Measurements from ENCODE around the gene MFRP. TPM values are rescaled to one million over a fixed set of nuclear protein-coding genes. Genes with fewer than 3 reads are reported as not detected.
A peak's percentile ranks its signal among the peaks of the same experiment; 100 is the strongest.

Gene MFRP
- total RNA-seq, 1 donor from 2014 or later, result not detected

DNA sequence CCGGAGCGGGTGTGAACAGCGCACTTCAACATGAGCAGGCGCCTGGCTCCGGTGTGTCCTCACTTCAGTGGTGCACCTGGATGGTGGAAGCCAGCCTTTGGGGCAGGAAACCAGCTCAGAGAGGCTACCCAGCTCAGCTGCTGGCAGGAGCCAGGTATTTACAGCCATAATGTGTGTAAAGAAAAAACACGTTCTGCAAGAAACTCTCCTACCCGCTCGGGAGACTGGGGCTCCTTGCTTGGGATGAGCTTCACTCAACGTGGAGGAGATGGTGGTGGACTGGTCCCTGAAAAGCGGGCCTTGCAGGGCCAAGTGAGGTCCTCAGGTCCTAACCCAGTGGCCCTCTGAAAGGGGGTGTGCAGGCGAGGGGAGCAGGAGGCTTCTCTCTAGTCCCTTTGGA, 37.1 kb downstream of the MFRP start:
- H3K27ac Mint-ChIP-seq (ENCODE audit: unreplicated experiment), result peak overlapping the region; percentile 97
- no peak for DNase-seq (ENCODE audit: low read depth, low spot score)
- TF ChIP-seq, protein P1, sequence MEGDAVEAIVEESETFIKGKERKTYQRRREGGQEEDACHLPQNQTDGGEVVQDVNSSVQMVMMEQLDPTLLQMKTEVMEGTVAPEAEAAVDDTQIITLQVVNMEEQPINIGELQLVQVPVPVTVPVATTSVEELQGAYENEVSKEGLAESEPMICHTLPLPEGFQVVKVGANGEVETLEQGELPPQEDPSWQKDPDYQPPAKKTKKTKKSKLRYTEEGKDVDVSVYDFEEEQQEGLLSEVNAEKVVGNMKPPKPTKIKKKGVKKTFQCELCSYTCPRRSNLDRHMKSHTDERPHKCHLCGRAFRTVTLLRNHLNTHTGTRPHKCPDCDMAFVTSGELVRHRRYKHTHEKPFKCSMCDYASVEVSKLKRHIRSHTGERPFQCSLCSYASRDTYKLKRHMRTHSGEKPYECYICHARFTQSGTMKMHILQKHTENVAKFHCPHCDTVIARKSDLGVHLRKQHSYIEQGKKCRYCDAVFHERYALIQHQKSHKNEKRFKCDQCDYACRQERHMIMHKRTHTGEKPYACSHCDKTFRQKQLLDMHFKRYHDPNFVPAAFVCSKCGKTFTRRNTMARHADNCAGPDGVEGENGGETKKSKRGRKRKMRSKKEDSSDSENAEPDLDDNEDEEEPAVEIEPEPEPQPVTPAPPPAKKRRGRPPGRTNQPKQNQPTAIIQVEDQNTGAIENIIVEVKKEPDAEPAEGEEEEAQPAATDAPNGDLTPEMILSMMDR (conservative IDR thresholded peaks at IDR 0.05), result no peak
- H3K9me3 Mint-ChIP-seq, result no peaks in the 10 kb centered on the region
- peaks cover 3% of the 10 kb centered on the region for H3K36me3 Mint-ChIP-seq (ENCODE audit: low read depth)
- H3K4me3 Mint-ChIP-seq, result peak overlapping the region; percentile 68
- no peaks in the 10 kb centered on the region for H3K4me1 Mint-ChIP-seq
- H3K27me3 Mint-ChIP-seq (ENCODE audit: low read depth), result peaks cover 4% of the 10 kb centered on the region

- Mint-ChIP-seq H3K4me3 (no peak overlapping the region), H3K36me3 (ENCODE audit: low read depth) (peaks cover 3% of the 10 kb centered on the region)
Measured at GRCh38 chr11:119307974-119308373, 38.5 kb downstream of the MFRP start.

DNA sequence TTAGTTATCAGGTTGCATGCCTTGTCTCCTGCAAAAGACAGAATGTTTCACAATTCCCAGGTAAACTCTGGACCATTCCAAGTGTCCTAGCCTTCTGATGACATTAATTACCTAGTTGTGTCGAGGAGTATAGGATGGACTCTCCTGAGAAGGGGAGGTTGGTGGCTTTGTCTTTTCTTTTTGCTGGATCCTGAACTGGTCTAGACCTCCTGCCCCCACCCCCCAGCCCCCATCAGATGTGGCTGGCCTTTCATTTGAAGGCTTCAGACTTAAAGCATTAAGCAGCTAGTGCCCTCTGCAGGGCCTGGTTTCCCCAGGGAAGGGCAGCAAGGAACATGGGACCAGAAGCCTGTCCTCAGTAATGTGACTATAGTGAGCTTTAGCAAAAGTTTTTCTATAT, 39.3 kb downstream of the MFRP start:
- DNase-seq (ENCODE audit: low read depth, low spot score), result no peak
- Mint-ChIP-seq H3K4me3 (peak overlapping the region; percentile 15), H3K9me3 (no peaks in the 10 kb centered on the region), H3K27ac (ENCODE audit: unreplicated experiment) (no peak overlapping the region), H3K36me3 (ENCODE audit: low read depth) (peaks cover 3% of the 10 kb centered on the region), H3K27me3 (ENCODE audit: low read depth) (no peaks in the 10 kb centered on the region), H3K4me1 (no peaks in the 10 kb centered on the region)
- TF ChIP-seq, protein P1 (conservative IDR thresholded peaks at IDR 0.05), result no peak

More at GRCh38 chr11:119307974-119308373, 38.5 kb downstream of the MFRP start:
- H3K27me3 Mint-ChIP-seq (ENCODE audit: low read depth), result no peaks in the 10 kb centered on the region
- no peak for DNase-seq (ENCODE audit: low read depth, low spot score)
- TF ChIP-seq, protein P1 (conservative IDR thresholded peaks at IDR 0.05), result no peak
- H3K27ac Mint-ChIP-seq (ENCODE audit: unreplicated experiment), result no peak overlapping the region
- H3K4me1 Mint-ChIP-seq, result no peaks in the 10 kb centered on the region
- H3K9me3 Mint-ChIP-seq, result no peaks in the 10 kb centered on the region

GRCh38 chr11:119306373-119306890, 40.1 kb downstream of the MFRP start:
- DNase-seq (ENCODE audit: low read depth, low spot score), result no peak
- no peak overlapping the region for H3K27ac Mint-ChIP-seq (ENCODE audit: unreplicated experiment)
- peaks cover 3% of the 10 kb centered on the region for H3K36me3 Mint-ChIP-seq (ENCODE audit: low read depth)
- H3K4me3 Mint-ChIP-seq, result no peak overlapping the region
- no peaks in the 10 kb centered on the region for H3K27me3 Mint-ChIP-seq (ENCODE audit: low read depth)
- no peaks in the 10 kb centered on the region for H3K9me3 Mint-ChIP-seq
- TF ChIP-seq, protein P1 (conservative IDR thresholded peaks at IDR 0.05), result no peak
- H3K4me1 Mint-ChIP-seq, result no peaks in the 10 kb centered on the region

GRCh38 chr11:119305556-119306372, 40.7 kb downstream of the MFRP start:
- H3K36me3 Mint-ChIP-seq (ENCODE audit: low read depth), result peaks cover 3% of the 10 kb centered on the region
- DNase-seq (ENCODE audit: low read depth, low spot score), result no peak
- H3K27ac Mint-ChIP-seq (ENCODE audit: unreplicated experiment), result no peak overlapping the region
- H3K4me1 Mint-ChIP-seq, result no peaks in the 10 kb centered on the region
- TF ChIP-seq, protein P1 (conservative IDR thresholded peaks at IDR 0.05), result no peak
- H3K9me3 Mint-ChIP-seq, result no peaks in the 10 kb centered on the region
- no peaks in the 10 kb centered on the region for H3K27me3 Mint-ChIP-seq (ENCODE audit: low read depth)
- no peak overlapping the region for H3K4me3 Mint-ChIP-seq

Data from neural crest cell (in vitro differentiated cells).